KG1 (cell line): ENCODE data around the gene MSH3.

Experiments used
- DNase-seq: peaks from one replicate; lab custom pipeline; 2025; lab: John Stamatoyannopoulos, UW

The MSH3 gene

DNA sequence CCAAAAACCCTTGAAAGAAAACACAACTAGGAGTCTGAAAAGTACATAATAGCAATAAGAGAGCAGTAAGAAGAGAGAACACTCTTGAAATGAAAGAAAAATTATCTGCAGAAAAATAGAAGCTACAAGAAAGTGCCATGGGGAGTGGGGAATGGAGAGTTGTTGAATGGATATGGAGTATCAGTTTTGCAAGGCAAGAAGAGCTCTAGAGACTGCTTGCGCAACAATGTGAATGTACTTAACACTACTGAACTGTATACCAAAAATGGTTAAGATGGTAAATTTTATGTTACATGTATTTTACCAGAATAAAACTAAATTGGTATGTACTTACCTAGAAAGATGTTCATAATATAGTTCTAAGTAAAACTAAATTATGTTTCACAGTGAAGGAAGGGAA is 251.0 kb downstream of the MSH3 start:
- DNase-seq: no peak

DNA sequence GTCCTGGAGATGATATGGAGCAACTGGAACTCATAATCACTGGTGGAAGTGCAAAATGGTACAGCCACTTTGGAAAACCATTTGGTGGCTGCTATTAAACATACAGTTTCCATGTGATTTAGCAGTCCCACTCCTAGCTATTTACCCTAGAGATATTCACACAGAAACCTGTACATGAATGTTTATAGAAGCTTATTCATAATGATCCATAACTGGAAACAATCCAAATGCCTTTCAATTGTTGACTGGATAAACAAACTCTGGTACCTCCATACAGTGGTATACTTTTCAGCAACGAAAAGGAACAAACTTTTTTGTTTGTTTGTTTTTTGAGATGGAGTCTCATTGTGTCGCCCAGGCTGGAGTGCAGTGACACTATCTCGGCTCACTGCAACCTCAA is 258.0 kb downstream of the MSH3 start:
- no peak for DNase-seq

DNA sequence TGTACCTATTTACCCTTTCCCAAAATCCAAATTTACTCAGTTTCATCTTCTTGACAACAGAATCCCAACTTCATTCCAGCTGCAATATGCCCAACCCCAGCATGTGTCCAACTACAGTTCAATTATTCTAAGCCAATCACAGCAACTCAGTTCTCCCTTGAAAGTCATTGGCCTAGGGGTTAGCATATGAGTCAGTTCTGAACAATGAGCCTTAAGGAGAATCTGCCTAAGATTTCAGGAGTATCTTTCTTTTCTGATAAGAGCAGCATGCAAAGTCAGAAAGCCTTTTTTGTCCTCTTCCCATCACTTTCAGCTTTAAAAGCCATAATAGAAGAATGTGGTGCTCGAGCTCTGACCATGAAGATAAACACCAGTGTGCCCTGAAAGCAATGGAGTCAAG is 261.3 kb downstream of the MSH3 start:
- DNase-seq: no peak

DNA sequence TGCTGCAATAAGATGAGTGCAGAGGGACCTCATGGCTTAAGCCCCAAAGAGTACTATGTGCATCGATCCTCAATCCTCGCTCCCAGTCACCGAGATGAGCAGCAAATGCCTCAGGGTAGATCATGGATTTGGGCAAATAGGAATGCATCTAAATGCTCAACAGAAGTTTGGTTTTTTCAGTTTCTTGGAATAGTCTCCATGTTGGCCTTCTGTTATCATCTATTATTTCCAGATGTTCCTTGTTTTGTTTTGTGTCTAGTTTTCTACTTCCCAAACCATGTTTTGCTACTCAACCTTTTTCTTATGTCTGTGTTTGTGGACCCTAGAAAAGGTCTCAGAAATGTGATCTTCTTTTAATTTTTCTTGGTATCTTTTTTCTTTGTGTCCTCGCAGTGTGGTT is 262.2 kb downstream of the MSH3 start:
- no peak for DNase-seq

GRCh38 chr5:80917631-80918030 is 263.2 kb downstream of the MSH3 start:
- DNase-seq: no peak

DNA sequence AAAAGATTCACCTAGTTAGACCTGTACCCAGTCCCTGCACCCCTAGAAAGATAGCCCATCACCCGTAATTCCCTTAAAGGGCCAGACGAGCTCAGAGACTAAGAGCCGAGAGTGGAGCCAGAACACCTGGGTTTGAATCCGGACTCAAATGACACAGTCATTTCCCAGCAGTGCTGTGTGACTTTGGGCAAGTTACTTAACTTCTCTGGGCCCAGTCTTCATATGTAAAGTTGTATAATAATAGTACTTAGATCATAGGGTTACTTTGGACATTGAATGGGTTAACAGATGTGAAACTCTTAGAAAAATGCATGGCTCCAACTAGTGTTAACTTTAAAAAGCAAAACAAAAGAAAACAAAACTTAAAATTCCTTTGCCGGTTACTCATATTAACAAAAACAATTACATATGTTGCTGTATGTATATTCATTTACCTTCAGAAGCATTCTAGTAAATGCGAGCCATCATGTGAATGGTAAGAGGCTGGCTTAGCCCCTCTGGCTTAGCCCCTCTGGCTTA is 265.3 kb downstream of the MSH3 start:
- DNase-seq: no peak

GRCh38 chr5:80920333-80920732 is 265.9 kb downstream of the MSH3 start:
- no peak for DNase-seq

DNA sequence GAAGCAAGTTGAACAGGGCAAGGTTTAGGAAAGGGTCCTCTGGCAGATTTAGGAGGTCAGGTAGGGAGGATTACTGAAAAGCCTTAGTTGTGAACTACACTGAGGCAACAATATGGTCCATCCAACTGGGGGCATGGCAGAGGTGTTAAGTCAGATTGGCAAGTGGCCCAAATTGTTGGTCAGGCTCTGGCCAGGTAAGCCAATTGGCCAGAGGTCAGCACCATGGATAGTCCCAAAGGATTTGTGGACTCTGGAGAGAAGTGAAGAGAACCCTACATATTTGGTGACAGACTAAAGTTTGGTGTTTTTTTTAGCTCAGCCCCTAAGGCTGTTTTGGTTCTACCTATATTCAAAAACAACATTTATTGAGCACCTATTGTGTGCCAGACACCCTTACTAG is 266.6 kb downstream of the MSH3 start:
- DNase-seq: no peak

GRCh38 chr5:80925931-80926330 is 271.5 kb downstream of the MSH3 start:
- no peak for DNase-seq
